HepG2 (cell line): ENCODE measurements around the gene LRP5. TPM values are rescaled to one million over a fixed set of nuclear protein-coding genes. Genes with fewer than 3 reads are reported as not detected.

Experiments used
- CHCHD3 ChIP-seq: sonication (generic); formaldehyde crosslinking; IDR thresholded peaks from 2 replicates; pipeline ENCODE4 v1.8.0; 2022; ENCODE audit warnings: mild to moderate bottlenecking, missing genetic modification reagents, moderate library complexity
- ERF ChIP-seq: IDR thresholded peaks from 2 replicates; pipeline ENCODE4 v1.6.1; 2018; ENCODE audit warnings: missing biosample characterization, missing genetic modification reagents
- ETV5 ChIP-seq: IDR thresholded peaks from 2 replicates; pipeline ENCODE4 v1.6.1; 2018; ENCODE audit warnings: missing biosample characterization, missing genetic modification reagents, inconsistent platforms, borderline replicate concordance
- GMEB2 ChIP-seq: IDR thresholded peaks from 2 replicates; pipeline ENCODE4 v1.6.1; 2016; ENCODE audit warnings: missing biosample characterization, missing genetic modification reagents, low read depth
- ISX ChIP-seq: sonication (generic); formaldehyde crosslinking; conservative IDR thresholded peaks from 2 replicates; pipeline ENCODE4 v1.5.0; 2020; ENCODE audit warnings: missing genetic modification reagents
- KDM5B ChIP-seq: sonication (generic); formaldehyde crosslinking; IDR thresholded peaks from 2 replicates; pipeline ENCODE4 v1.4.0; 2020; ENCODE audit warnings: missing genetic modification reagents, mild to moderate bottlenecking, borderline replicate concordance
- MBNL3 ChIP-seq: fragments of 250-450 bp; sonication (Bioruptor Pico); conservative IDR thresholded peaks from 2 replicates; pipeline ENCODE4 v1.8.0; 2022; ENCODE audit warnings: mild to moderate bottlenecking, inconsistent platforms
- MTF2 ChIP-seq: sonication (generic); formaldehyde crosslinking; IDR thresholded peaks from 2 replicates; pipeline ENCODE4 v1.5.0; 2020; ENCODE audit warnings: missing genetic modification reagents, borderline replicate concordance
- NPAS2 ChIP-seq: sonication (generic); formaldehyde crosslinking; IDR thresholded peaks from 2 replicates; pipeline ENCODE4 v1.8.0; 2022; ENCODE audit warnings: mild to moderate bottlenecking, missing genetic modification reagents, borderline replicate concordance
- ONECUT2 ChIP-seq: sonication (generic); formaldehyde crosslinking; IDR thresholded peaks from 2 replicates; pipeline ENCODE4 v1.4.0; 2020; ENCODE audit warnings: missing genetic modification reagents
- SIX1 ChIP-seq: sonication (generic); formaldehyde crosslinking; IDR thresholded peaks from 2 replicates; pipeline ENCODE4 v1.4.0; 2020; ENCODE audit warnings: missing genetic modification reagents, borderline replicate concordance
- ZBTB10 ChIP-seq: sonication (generic); formaldehyde crosslinking; IDR thresholded peaks from 2 replicates; pipeline ENCODE4 v1.4.0; 2020; ENCODE audit warnings: missing genetic modification reagents, borderline replicate concordance
- ZFP82 ChIP-seq: sonication (generic); formaldehyde crosslinking; IDR thresholded peaks from 2 replicates; pipeline ENCODE4 v1.5.1; 2020; ENCODE audit warnings: mild to moderate bottlenecking, missing genetic modification reagents, borderline replicate concordance
- ZNF235 ChIP-seq: sonication (generic); formaldehyde crosslinking; IDR thresholded peaks from 2 replicates; pipeline ENCODE4 v1.8.1; 2023; ENCODE audit warnings: mild to moderate bottlenecking, missing genetic modification reagents, borderline replicate concordance
- ZNF264 ChIP-seq: sonication (generic); formaldehyde crosslinking; IDR thresholded peaks from 2 replicates; pipeline ENCODE4 v1.4.0; 2020; ENCODE audit warnings: missing genetic modification reagents
- ZNF337 ChIP-seq: sonication (generic); formaldehyde crosslinking; IDR thresholded peaks from 2 replicates; pipeline ENCODE4 v1.5.1; 2020; ENCODE audit warnings: missing genetic modification reagents, low read depth, mild to moderate bottlenecking, borderline replicate concordance
- ZNF513 ChIP-seq: sonication (generic); formaldehyde crosslinking; conservative IDR thresholded peaks from 2 replicates; pipeline ENCODE4 v1.5.0; 2020; ENCODE audit warnings: missing genetic modification reagents
- ZNF629 ChIP-seq: sonication (generic); formaldehyde crosslinking; conservative IDR thresholded peaks from 2 replicates; pipeline ENCODE4 v1.5.0; 2020; ENCODE audit warnings: missing genetic modification reagents
- ZNF75D ChIP-seq: sonication (generic); formaldehyde crosslinking; IDR thresholded peaks from 2 replicates; pipeline ENCODE4 v1.8.1; 2023; ENCODE audit warnings: missing genetic modification reagents, mild to moderate bottlenecking, borderline replicate concordance
- polyA plus RNA-seq, 8 experiments: library from polyadenylated mRNA; depleted of rRNA in 3 of 8; stranded (reverse) in 7 of 8; unstranded in 1 of 8; fragments of >200 nt; fragmentation: Illumina TruSeq in 4 of 8; extraction: Trizol in 4 of 8; gene quantifications; 2 replicates each; pipeline versions ENCODE4 v1.2.1 to v1.2.3, GENCODE V29; 2011 to 2016; ENCODE audit warnings: low read depth in 4 of 8, missing spikeins in 1 of 8, mixed read lengths in 1 of 8; ENCODE audit not compliant: insufficient read depth in 1 of 8
- total RNA-seq, 5 experiments: library from RNA; depleted of rRNA; stranded (reverse); fragments of >200 nt; fragmentation: Illumina TruSeq; extraction: Trizol; gene quantifications; 2 replicates each; pipeline ENCODE4 v1.2.3, GENCODE V29; 2016; ENCODE audit warnings: low read depth in 1 of 5
- TF ChIP-seq, protein P1 (sequence below): sonication (generic); formaldehyde crosslinking; IDR thresholded peaks from 2 replicates; pipeline ENCODE4 v1.4.0; 2020; ENCODE audit warnings: missing genetic modification reagents, mild to moderate bottlenecking, borderline replicate concordance

LRP5 gene
- total and polyA plus RNA-seq, 2 of the 13 experiments (the other 11 are each of a cell fraction or from before 2014, with no cell fraction given), result 40.4 to 64.0 TPM

DNA sequence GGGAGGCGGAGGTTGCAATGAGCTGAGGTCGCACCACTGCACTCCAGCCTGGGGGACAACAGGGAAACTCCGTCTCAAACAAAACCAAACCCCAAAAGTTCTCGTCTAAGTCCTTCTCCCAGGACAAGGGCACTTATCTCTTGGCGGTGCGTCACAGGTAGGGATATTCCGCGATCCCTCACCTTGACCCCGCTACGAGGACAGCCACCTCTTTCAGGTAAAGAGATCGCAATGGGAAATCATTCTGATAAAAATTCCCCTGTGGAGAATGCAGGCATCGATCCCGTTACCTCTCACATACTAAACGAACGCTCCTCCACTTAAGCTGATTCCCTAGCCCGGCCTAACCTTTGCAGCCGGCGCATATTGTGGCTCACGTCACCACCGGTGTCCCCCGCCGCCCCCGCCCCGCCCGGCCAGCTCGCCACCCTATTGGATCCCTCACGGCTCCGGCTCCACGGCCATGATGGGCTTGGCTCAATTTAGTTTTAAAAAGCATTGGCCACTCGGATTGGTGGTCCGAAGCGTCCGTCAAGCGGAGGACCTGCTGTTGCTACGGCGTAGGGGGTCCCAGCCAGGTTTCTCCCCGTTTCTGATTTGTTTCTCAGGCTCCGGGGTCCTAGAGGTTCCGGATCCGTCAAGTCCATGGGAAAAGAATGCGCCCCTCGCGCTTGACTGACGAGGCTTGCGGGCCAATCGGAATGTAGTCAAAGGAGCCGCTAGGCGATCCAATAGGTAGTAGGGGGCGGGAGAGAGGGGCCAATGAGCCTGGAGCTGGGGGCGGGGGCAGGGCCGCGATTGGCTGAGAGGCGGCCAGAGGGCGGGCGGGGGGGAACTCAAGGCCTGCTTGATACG lies 147.7 kb downstream of the LRP5 start (continued):
- TF ChIP-seq KDM5B (0 out of 2 replicates have a peak, but pooled peaks have one; percentile 48), ISX (CRISPR knock-in tag) (no peak), ZNF513 (CRISPR knock-in tag) (no peak), MBNL3 (CRISPR knock-in tag) (no peak), ONECUT2 (CRISPR knock-in tag) (peak; percentile 79), ERF (peak; percentile 62; the same call in 1 of the 2 replicates), NPAS2 (CRISPR knock-in tag) (no peak), ZNF75D (no peak), CHCHD3 (no peak), ZNF264 (CRISPR knock-in tag) (0 out of 2 replicates have a peak, but pooled peaks have one; percentile 61), ZNF629 (no peak), ZFP82 (no peak), ZNF235 (0 out of 2 replicates have a peak, but pooled peaks have one; percentile 73), MTF2 (CRISPR knock-in tag) (no peak), ZNF337 (no peak), ZBTB10 (CRISPR knock-in tag) (no peak), ETV5 (CRISPR knock-in tag) (peak; percentile 37; the same call in 1 of the 2 replicates), SIX1 (CRISPR knock-in tag) (0 out of 2 replicates have a peak, but pooled peaks have one; percentile 32), GMEB2 (no peak)
- TF ChIP-seq, protein P1, sequence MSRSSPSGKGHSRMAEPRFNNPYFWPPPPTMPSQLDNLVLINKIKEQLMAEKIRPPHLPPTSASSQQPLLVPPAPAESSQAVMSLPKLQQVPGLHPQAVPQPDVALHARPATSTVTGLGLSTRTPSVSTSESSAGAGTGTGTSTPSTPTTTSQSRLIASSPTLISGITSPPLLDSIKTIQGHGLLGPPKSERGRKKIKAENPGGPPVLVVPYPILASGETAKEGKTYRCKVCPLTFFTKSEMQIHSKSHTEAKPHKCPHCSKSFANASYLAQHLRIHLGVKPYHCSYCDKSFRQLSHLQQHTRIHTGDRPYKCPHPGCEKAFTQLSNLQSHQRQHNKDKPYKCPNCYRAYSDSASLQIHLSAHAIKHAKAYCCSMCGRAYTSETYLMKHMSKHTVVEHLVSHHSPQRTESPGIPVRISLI, result peak; percentile 33; the same call in 1 of the 2 replicates
